Measurements from ENCODE around the gene CACNB3. TPM values are rescaled to one million over a fixed set of nuclear protein-coding genes. Genes with fewer than 3 reads are reported as not detected.

The CACNB3 gene
- total and polyA plus RNA-seq, 9 of the 15 experiments (the other 6 are each of a cell fraction or from before 2014, with no cell fraction given): 0.24 to 2.0 (median 1.5) TPM

DNA sequence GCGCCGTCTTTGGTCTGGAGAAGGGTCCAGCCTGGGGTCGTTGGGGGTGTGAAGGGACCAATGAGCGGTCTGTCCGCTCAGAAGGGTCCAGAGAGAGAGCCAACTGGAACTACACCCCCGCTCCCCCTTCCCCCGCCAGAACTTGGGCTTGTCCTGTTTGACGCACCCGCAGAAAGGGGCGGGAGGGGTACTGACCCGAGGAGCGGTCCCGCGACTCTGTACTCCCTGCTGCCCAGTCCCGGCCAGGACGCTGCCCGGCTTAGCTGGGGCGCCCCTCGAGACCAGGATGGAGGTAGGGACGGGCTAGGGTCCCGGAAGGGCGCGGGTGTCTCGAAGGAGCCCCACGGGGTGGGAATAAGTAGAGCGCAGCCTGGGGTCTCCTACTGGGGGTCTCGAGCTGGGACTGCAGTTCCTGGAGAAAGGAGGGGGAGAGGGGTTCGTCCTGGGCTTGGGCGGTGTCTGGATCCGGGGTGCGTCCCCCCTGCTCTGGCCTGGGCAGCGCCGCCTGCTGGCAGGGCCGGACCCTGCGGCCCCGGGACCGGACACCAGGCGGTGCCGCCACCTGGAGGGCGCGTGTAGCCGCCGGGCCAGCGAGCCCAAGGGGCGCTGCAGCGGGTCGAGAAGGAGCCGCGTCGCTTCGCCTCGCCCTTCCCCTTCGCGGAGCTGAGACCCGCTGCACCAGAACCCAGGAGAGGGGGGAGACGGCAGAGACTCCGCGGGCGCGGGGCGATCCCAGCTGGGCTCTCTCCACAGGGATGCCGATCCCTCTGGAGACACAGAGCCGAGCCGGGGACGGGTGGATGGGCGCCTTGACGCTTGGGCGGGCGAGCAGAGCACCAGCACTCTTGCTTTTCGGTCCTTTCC lies 3.8 kb upstream of the CACNB3 start:
- peak overlapping the region; percentile 61 for H3K27ac ChIP-seq (ENCODE audit: extremely low read depth, low read depth, low read length)
- ATAC-seq (peak; percentile 92), FAIRE-seq (peak; percentile 52), DNase-seq (ENCODE audit: extremely low read depth in 1 of 4, low spot score in 3 of 4) (peak; percentile 90 to 96 (median 94))
- no peaks in the 10 kb centered on the region for H3K9me1 ChIP-seq (ENCODE audit: control insufficient read depth, insufficient read depth, low read length)
- H2AFZ ChIP-seq (ENCODE audit: low read depth, low read length): peak overlapping the region; percentile 99
- peak overlapping the region; percentile 65 for H3K4me3 ChIP-seq
- no peaks in the 10 kb centered on the region for H3K36me3 ChIP-seq (ENCODE audit: control insufficient read depth, insufficient read depth, low read length)
- no peaks in the 10 kb centered on the region for H3K9me3 ChIP-seq (replicated peaks; ENCODE audit: control insufficient read depth, insufficient read depth, low read depth, low read length)
- POLR2A ChIA-PET: interaction anchor here (0.6 to 1.4 kb wide), 9 partner anchors 9 to 69 kb away, joined by 3 to 6 read pairs (median 5); partner anchors contain the start of gene RND1
- peaks cover 4 to 38% of the 10 kb centered on the region in 2 experiments; a peak in 3 of 5 replicates for H3K4me1 ChIP-seq (replicated peaks in 1 of 2; ENCODE audit: control insufficient read depth in 2 of 2, insufficient read depth in 2 of 2, low read length in 2 of 2)
- peaks cover 0 to 15% of the 10 kb centered on the region in 2 experiments; a peak in 2 of 5 replicates for H3K27me3 ChIP-seq (ENCODE audit: control insufficient read depth in 2 of 2, insufficient read depth in 2 of 2, low read length in 2 of 2)
- TSS peak; percentile 58 for BruUV-seq (replicated peaks)
- WGBS (ENCODE audit: insufficient coverage, low coverage, missing lambda C conversion rate): under 1% methylated on average over 50 of the region's 70 CpGs
- intact Hi-C loops (cut with micrococcal nuclease): loop anchor here (2.0 kb wide), 2 partner anchors 38 to 76 kb away; partner anchors contain the start of gene DDX23
- H4K20me1 ChIP-seq (replicated peaks; ENCODE audit: control insufficient read depth, insufficient read depth, low read length): 0 out of 2 replicates have a peak, but pooled peaks cover 3% of the 10 kb centered on the region
- peak overlapping the region; percentile 79 to 91 for H3K9ac ChIP-seq (ENCODE audit: insufficient read depth in 1 of 2, low read depth in 2 of 2, low read length in 2 of 2)
- peak overlapping the region; percentile 84 for H3K4me2 ChIP-seq (ENCODE audit: insufficient read depth, low read length)
- no peaks in the 10 kb centered on the region for H3K79me2 ChIP-seq (ENCODE audit: control insufficient read depth, insufficient read depth, low read length)
- CTCF ChIA-PET (ENCODE audit: low intra/inter-chr PET ratio): interaction anchor here (0.6 to 2.1 kb wide), 6 partner anchors 61 to 1068 kb away, joined by 3 to 9 read pairs (median 3); no protein-coding TSS in a partner anchor
- in situ Hi-C loops (cut with MboI): no loop called here
- TF ChIP-seq GABPA (tag; conservative IDR thresholded peaks at IDR 0.05; ENCODE audit: low read depth): no peak; the same call in 1 of the 2 replicates
- TF ChIP-seq FOXK1 (CRISPR knock-in tag; IDR thresholded peaks at IDR 0.05; ENCODE audit: borderline replicate concordance): no peak
- TF ChIP-seq CCNT2 (IDR thresholded peaks at IDR 0.05; ENCODE audit: borderline replicate concordance, extremely low read depth, insufficient read length, low read depth, low read length): peak; percentile 74
- TF ChIP-seq E2F4 (CRISPR knock-in tag; IDR thresholded peaks at IDR 0.05; ENCODE audit: low read depth): 0 out of 2 replicates have a peak, but pooled peaks have one; percentile 27
- peak; percentile 60 for TF ChIP-seq LCOR (CRISPR knock-in tag; IDR thresholded peaks at IDR 0.05)
- TF ChIP-seq PHB2 (IDR thresholded peaks at IDR 0.05; ENCODE audit: low read depth): no peak
- TF ChIP-seq DACH1 (IDR thresholded peaks at IDR 0.05; ENCODE audit: partially characterized antibody): peak; percentile 54
- no peak for TF ChIP-seq NCOA6 (IDR thresholded peaks at IDR 0.05)
- no peak for TF ChIP-seq ZNF133 (CRISPR knock-in tag; IDR thresholded peaks at IDR 0.05)
- no peak for TF ChIP-seq SRSF3 (IDR thresholded peaks at IDR 0.05; ENCODE audit: insufficient read depth, low read length)
- peak; percentile 95 for TF ChIP-seq ARID4B (CRISPR knock-in tag; IDR thresholded peaks at IDR 0.05)
- no peak for TF ChIP-seq GATA2 (CRISPR knock-in tag; IDR thresholded peaks at IDR 0.05)
